HCT116 (cell line): ENCODE data around the gene EVC2. TPM values are rescaled to one million over a fixed set of nuclear protein-coding genes. Genes with fewer than 3 reads are reported as not detected.
A peak's percentile ranks its signal among the peaks of the same experiment; 100 is the strongest.

ENCODE experiments used
- ATAC-seq: fragments of 200-7000 bp; cut with Tn5 transposase; 2 replicates; pipeline ENCODE4 v1.9.1; 2020; ENCODE audit warnings: mild to moderate bottlenecking, moderate library complexity
- BruUV-seq: library from RNA; stranded (reverse); fragments of 400-500 nt; replicated peaks from 2 replicates; lab custom pipeline; 2021; lab: Mats Ljungman, UMichigan
- CTCF ChIA-PET: fragments of 300-600 bp; sonication (Branson Sonifier 250); formaldehyde crosslinking; loops from one replicate; lab custom pipeline; 2021; ENCODE audit warnings: antibody characterized with exemption; lab: Charles Lee
- POLR2A ChIA-PET: fragments of 300-600, 350-600 bp; sonication (Branson Sonifier 250); formaldehyde crosslinking; loops from one replicate; lab custom pipeline; 2021; ENCODE audit warnings: antibody characterized with exemption; lab: Charles Lee
- RAD21 ChIA-PET, 2 experiments: fragments of 300-600 bp; sonication (Branson Sonifier 250); formaldehyde crosslinking; loops; one replicate each; lab custom pipeline; 2023; ENCODE audit warnings: low total read pairs in 2 of 2; ENCODE audit not compliant: uncharacterized antibody in 2 of 2, unreplicated experiment in 2 of 2, low non-redundant PET in 1 of 2; lab: Charles Lee
- DNase-seq: peaks from one replicate; pipeline ENCODE4 v3.0.0-alpha.2; 2010; ENCODE audit warnings: low read depth, low spot score
- H2AFZ ChIP-seq: fragments of 200-600 bp; shearing (Covaris generic), sonication (generic); 2 replicates; pipeline ENCODE4 v1.6.1; 2017; ENCODE audit warnings: low read depth, mixed run types, mixed read lengths, antibody characterized with exemption, low read length; ENCODE audit not compliant: poor library complexity, severe bottlenecking
- H3K27ac ChIP-seq: 2 replicates; pipeline ENCODE4 v1.5.1; 2012; ENCODE audit warnings: low read depth, low read length
- H3K27me3 ChIP-seq: fragments of 200-600 bp; sonication (generic); 2 replicates; pipeline ENCODE4 v1.6.1; 2016; ENCODE audit warnings: mixed run types, low read length, mixed read lengths; ENCODE audit not compliant: insufficient read depth
- H3K36me3 ChIP-seq, 2 experiments: fragments of 200-500 bp in 1 of 2; fragments of 200-600 bp in 1 of 2; sonication (Bioruptor generic) in 1 of 2; sonication (generic) in 1 of 2; 2 replicates each; pipeline versions ENCODE4 v1.5.1 to v1.6.1; 2014 to 2016; ENCODE audit warnings: low read length in 2 of 2, inconsistent platforms in 1 of 2, mixed read lengths in 1 of 2, mixed run types in 1 of 2; ENCODE audit not compliant: insufficient read depth in 2 of 2, control insufficient read depth in 1 of 2
- H3K4me1 ChIP-seq, 2 experiments: fragments of 200-600 bp in 1 of 2; sonication (generic) in 1 of 2; 2 replicates each; pipeline versions ENCODE4 v1.5.1 to v1.6.1; 2012 to 2017; ENCODE audit warnings: low read length in 2 of 2, inconsistent platforms in 1 of 2, mild to moderate bottlenecking in 1 of 2, mixed read lengths in 1 of 2, mixed run types in 1 of 2, moderate library complexity in 1 of 2; ENCODE audit not compliant: insufficient read depth in 2 of 2, control insufficient read depth in 1 of 2
- H3K4me2 ChIP-seq: fragments of 200-600 bp; sonication (generic); 2 replicates; pipeline ENCODE4 v1.6.1; 2017; ENCODE audit warnings: mixed run types, low read length, mixed read lengths
- H3K4me3 ChIP-seq, 2 experiments: fragments of 200-600 bp in 1 of 2; sonication (generic) in 1 of 2; replicated peaks in 1 of 2; 2 replicates each; pipeline ENCODE4 v1.5.1; 2011 to 2016; ENCODE audit warnings: low read length in 2 of 2, control low read depth in 1 of 2, low read depth in 1 of 2, mild to moderate bottlenecking in 1 of 2, mixed read lengths in 1 of 2, mixed run types in 1 of 2
- H3K79me2 ChIP-seq: fragments of 200-600 bp; sonication (generic); 2 replicates; pipeline ENCODE4 v1.6.1; 2017; ENCODE audit warnings: mild to moderate bottlenecking, mixed run types, low read length, moderate library complexity, mixed read lengths; ENCODE audit not compliant: insufficient read depth
- H3K9ac ChIP-seq: fragments of 200-600 bp; sonication (generic); 2 replicates; pipeline ENCODE4 v1.6.1; 2016; ENCODE audit warnings: low read length, mixed read lengths
- H3K9me2 ChIP-seq: fragments of 200-600 bp; sonication (generic), shearing (Covaris generic); 2 replicates; pipeline ENCODE4 v1.6.1; 2017; ENCODE audit warnings: mixed run types, mild to moderate bottlenecking, moderate library complexity; ENCODE audit not compliant: insufficient read depth
- H3K9me3 ChIP-seq, 2 experiments: fragments of 200-500 bp in 1 of 2; fragments of 200-600 bp in 1 of 2; sonication (Bioruptor generic) in 1 of 2; sonication (generic) in 1 of 2; 2 replicates each; pipeline ENCODE4 v1.6.1; 2014 to 2017; ENCODE audit warnings: low read length in 2 of 2, mixed read lengths in 2 of 2, inconsistent platforms in 1 of 2, low read depth in 1 of 2, mild to moderate bottlenecking in 1 of 2, mixed run types in 1 of 2, moderate library complexity in 1 of 2; ENCODE audit not compliant: control insufficient read depth in 1 of 2, insufficient read depth in 1 of 2
- H4K20me1 ChIP-seq: fragments of 200-600 bp; sonication (generic), shearing (Covaris generic); 2 replicates; pipeline ENCODE4 v1.6.1; 2017; ENCODE audit warnings: mixed run types, mild to moderate bottlenecking, moderate library complexity; ENCODE audit not compliant: insufficient read depth
- ATF3 ChIP-seq: IDR thresholded peaks from 2 replicates; pipeline ENCODE4 v1.6.1; 2012
- CBX3 ChIP-seq: IDR thresholded peaks from 2 replicates; pipeline ENCODE4 v1.6.1; 2012; ENCODE audit warnings: low read depth
- ELF1 ChIP-seq: IDR thresholded peaks from 2 replicates; pipeline ENCODE4 v1.6.1; 2012; ENCODE audit warnings: low read depth, borderline replicate concordance
- EZH2 ChIP-seq: fragments of 200-600 bp; sonication (generic); IDR thresholded peaks from 2 replicates; pipeline ENCODE4 v1.6.1; 2017; ENCODE audit warnings: antibody characterized with exemption, mixed run types
- EZH2phosphoT487 ChIP-seq: fragments of 200-600 bp; IDR thresholded peaks from 2 replicates; pipeline ENCODE4 v1.6.1; 2018; ENCODE audit warnings: antibody characterized with exemption, borderline replicate concordance
- FOSL1 ChIP-seq: IDR thresholded peaks from 2 replicates; pipeline ENCODE4 v1.6.1; 2012; ENCODE audit warnings: low read depth
- POLR2A ChIP-seq: IDR thresholded peaks from 2 replicates; pipeline ENCODE4 v1.7.0; 2011; ENCODE audit warnings: borderline replicate concordance; ENCODE audit not compliant: insufficient read depth, insufficient read length; ENCODE audit errors: extremely low read depth
- POLR2AphosphoS5 ChIP-seq: IDR thresholded peaks from 2 replicates; pipeline ENCODE4 v1.6.1; 2011; ENCODE audit warnings: mild to moderate bottlenecking, low read depth, low read length, moderate library complexity
- RAD21 ChIP-seq: IDR thresholded peaks from 2 replicates; pipeline ENCODE4 v1.6.1; 2012; ENCODE audit warnings: low read depth, mild to moderate bottlenecking
- SIN3A ChIP-seq: IDR thresholded peaks from 2 replicates; pipeline ENCODE4 v1.6.1; 2012; ENCODE audit warnings: low read depth
- SP1 ChIP-seq: IDR thresholded peaks from 2 replicates; pipeline ENCODE4 v1.6.1; 2012; ENCODE audit warnings: low read depth
- SRF ChIP-seq: IDR thresholded peaks from 2 replicates; pipeline ENCODE4 v1.6.1; 2012; ENCODE audit warnings: low read depth
- TCF7L2 ChIP-seq: IDR thresholded peaks from 2 replicates; pipeline ENCODE4 v1.7.0; 2011; ENCODE audit warnings: borderline replicate concordance, inconsistent platforms; ENCODE audit not compliant: insufficient read depth, insufficient read length; ENCODE audit errors: extremely low read depth
- ZBTB33 ChIP-seq: IDR thresholded peaks from 2 replicates; pipeline ENCODE4 v1.6.1; 2011; ENCODE audit warnings: mild to moderate bottlenecking, low read length, moderate library complexity; ENCODE audit not compliant: insufficient replicate concordance; ENCODE audit errors: extremely low read depth
- ZFX ChIP-seq: fragments of 450-650 bp; IDR thresholded peaks from 2 replicates; pipeline ENCODE4 v1.6.1; 2017
- intact Hi-C: fragments of 100-400 bp; cut with micrococcal nuclease; formaldehyde crosslinking; loops from 2 replicates; pipeline ENCODE4 v1.10.0; 2022
- total RNA-seq: library from RNA; stranded (reverse); gene quantifications from one replicate; pipeline ENCODE4 v1.2.1, GENCODE V29; 2021; ENCODE audit not compliant: unreplicated experiment
- TF ChIP-seq, protein P1 (sequence below): IDR thresholded peaks from 2 replicates; pipeline ENCODE4 v1.6.1; 2012; ENCODE audit warnings: low read depth
- TF ChIP-seq, protein P2 (sequence below): IDR thresholded peaks from 2 replicates; pipeline ENCODE4 v1.6.1; 2012

Gene EVC2
- total RNA-seq, 1 experiment from 2014 or later = not detected

GRCh38 chr4:5638976-5639375 is 69.4 kb downstream of the EVC2 start (continued):
- TF ChIP-seq, protein P1, sequence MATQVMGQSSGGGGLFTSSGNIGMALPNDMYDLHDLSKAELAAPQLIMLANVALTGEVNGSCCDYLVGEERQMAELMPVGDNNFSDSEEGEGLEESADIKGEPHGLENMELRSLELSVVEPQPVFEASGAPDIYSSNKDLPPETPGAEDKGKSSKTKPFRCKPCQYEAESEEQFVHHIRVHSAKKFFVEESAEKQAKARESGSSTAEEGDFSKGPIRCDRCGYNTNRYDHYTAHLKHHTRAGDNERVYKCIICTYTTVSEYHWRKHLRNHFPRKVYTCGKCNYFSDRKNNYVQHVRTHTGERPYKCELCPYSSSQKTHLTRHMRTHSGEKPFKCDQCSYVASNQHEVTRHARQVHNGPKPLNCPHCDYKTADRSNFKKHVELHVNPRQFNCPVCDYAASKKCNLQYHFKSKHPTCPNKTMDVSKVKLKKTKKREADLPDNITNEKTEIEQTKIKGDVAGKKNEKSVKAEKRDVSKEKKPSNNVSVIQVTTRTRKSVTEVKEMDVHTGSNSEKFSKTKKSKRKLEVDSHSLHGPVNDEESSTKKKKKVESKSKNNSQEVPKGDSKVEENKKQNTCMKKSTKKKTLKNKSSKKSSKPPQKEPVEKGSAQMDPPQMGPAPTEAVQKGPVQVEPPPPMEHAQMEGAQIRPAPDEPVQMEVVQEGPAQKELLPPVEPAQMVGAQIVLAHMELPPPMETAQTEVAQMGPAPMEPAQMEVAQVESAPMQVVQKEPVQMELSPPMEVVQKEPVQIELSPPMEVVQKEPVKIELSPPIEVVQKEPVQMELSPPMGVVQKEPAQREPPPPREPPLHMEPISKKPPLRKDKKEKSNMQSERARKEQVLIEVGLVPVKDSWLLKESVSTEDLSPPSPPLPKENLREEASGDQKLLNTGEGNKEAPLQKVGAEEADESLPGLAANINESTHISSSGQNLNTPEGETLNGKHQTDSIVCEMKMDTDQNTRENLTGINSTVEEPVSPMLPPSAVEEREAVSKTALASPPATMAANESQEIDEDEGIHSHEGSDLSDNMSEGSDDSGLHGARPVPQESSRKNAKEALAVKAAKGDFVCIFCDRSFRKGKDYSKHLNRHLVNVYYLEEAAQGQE = no peak

GRCh38 chr4:5638316-5638715 is 70.0 kb downstream of the EVC2 start:
- no peak overlapping the region for H2AFZ ChIP-seq
- H3K4me2 ChIP-seq = peak overlapping the region; percentile 3; the same call in 1 of the 2 replicates
- CTCF ChIA-PET = no interaction called here
- RAD21 ChIA-PET = no interaction called here
- H3K9ac ChIP-seq = no peak overlapping the region
- H3K36me3 ChIP-seq = no peaks in the 10 kb centered on the region
- no peaks in the 10 kb centered on the region for H3K9me3 ChIP-seq
- H3K4me3 ChIP-seq = no peak overlapping the region
- H3K9me2 ChIP-seq = no peaks in the 10 kb centered on the region
- ATAC-seq = peak; percentile 57; the same call in 1 of the 2 replicates
- no peak for TF ChIP-seq EZH2
- TF ChIP-seq ZFX = no peak
- no peak for TF ChIP-seq ELF1
- no peak for TF ChIP-seq CBX3
- TF ChIP-seq POLR2AphosphoS5 = no peak
- no peak for TF ChIP-seq ZBTB33
- no peak for TF ChIP-seq TCF7L2
- no peak for TF ChIP-seq RAD21
- no peak for TF ChIP-seq EZH2phosphoT487
- TF ChIP-seq SP1 = no peak
- no peak for TF ChIP-seq FOSL1
- TF ChIP-seq SRF = no peak
- TF ChIP-seq ATF3 = no peak
- TF ChIP-seq, protein P2, sequence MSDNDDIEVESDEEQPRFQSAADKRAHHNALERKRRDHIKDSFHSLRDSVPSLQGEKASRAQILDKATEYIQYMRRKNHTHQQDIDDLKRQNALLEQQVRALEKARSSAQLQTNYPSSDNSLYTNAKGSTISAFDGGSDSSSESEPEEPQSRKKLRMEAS = no peak
- no peak for TF ChIP-seq POLR2A
- TF ChIP-seq SIN3A = no peak
- no peaks in the 10 kb centered on the region for H4K20me1 ChIP-seq
- POLR2A ChIA-PET = no interaction called here
- intact Hi-C loops = no loop called here
- BruUV-seq = no TSS peak
- peaks cover 0 to 9% of the 10 kb centered on the region in 2 experiments; a peak in 1 of 4 replicates for H3K4me1 ChIP-seq
- H3K27me3 ChIP-seq = peaks cover 10% of the 10 kb centered on the region; the same call in 1 of the 2 replicates
- H3K79me2 ChIP-seq = no peaks in the 10 kb centered on the region
- H3K27ac ChIP-seq = no peak overlapping the region
- no peak for DNase-seq
